HG02642 (cell line): Measurements from ENCODE around the gene SIGLEC14.

Experiments used
- ATAC-seq: cut with Tn5 transposase; IDR thresholded peaks from one replicate; pipeline ENCODE4 v1.9.1; 2021; ENCODE audit warnings: mild to moderate bottlenecking; ENCODE audit not compliant: unreplicated experiment, poor library complexity

Gene SIGLEC14

GRCh38 chr19:51626675-51627074 is 19.9 kb downstream of the SIGLEC14 start:
- ATAC-seq: no peak

DNA sequence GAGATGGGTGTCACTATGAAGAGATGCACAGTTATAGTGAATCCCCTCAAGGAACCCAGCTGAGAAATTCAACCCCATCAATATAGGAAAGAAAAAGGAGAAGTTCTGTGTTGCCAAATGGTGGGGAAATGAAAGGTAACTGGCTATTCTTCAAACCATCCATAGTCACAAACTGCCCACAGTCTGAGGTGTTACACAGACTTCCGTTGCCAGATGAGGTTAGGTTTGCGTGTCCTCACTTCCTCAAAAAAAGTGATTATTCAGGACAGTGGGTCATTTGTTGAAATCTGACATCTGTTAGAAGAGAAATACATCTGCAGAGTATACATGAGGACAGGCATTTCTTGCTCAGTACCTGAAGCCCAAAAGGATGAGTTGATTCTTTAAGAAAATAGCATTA is 25.4 kb downstream of the SIGLEC14 start:
- ATAC-seq: no peak

DNA sequence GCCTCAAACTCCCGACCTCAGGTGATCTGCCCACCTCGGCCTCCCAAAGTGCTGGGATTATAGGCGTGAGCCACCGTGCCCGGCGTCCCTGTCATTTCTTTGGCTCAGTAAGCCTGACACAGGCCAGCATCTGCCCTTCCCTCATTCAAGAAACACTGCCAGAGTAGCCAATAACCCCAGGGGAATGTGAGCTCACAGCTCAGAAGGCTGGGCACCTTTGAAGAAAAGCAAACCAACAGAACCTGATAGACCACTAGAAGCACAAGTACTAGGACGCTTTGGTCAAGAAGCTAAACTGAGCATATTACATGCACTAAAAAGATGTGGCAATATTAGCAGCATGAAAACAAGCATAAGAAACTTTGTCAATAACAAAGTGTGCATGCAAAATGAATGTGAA is 30.6 kb downstream of the SIGLEC14 start:
- ATAC-seq: no peak

DNA sequence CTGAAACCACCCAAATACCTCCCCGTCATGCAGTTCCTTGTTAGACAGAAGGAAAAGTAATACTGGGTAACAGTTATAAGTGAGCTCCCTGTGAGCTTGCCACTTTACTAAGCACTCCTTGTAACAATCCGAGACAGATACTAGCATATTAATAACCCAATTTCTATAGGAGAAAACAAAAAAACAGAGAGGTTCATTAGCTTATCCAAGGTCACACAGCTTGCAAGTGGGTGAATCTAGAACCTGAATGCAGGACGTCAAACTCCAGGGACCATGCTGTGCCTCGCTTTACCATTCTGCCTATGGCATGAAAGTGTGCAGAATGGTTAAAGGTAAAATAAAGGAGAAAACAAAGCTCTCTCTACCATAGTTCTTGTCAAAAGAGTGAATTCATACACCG is 31.8 kb downstream of the SIGLEC14 start:
- ATAC-seq: no peak

DNA sequence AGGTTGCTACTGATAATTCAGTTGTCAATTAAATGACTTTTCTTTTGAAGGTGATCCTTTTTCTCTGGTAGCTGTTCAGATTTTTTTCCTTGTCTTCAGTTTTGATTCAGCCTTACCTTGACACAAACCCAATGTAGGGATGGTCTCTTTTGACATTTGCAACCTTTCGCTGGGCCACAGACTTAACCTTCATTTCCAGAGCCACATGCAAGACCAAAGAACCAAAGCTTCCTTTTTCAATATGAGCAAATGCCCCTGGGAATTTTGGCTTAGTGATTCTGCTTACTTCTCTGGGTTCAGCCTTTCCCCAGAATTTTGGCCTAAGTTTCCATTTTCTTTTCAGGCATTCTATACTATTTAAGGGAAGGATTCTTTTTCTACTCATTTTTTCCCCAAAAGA is 36.0 kb downstream of the SIGLEC14 start:
- ATAC-seq: no peak

DNA sequence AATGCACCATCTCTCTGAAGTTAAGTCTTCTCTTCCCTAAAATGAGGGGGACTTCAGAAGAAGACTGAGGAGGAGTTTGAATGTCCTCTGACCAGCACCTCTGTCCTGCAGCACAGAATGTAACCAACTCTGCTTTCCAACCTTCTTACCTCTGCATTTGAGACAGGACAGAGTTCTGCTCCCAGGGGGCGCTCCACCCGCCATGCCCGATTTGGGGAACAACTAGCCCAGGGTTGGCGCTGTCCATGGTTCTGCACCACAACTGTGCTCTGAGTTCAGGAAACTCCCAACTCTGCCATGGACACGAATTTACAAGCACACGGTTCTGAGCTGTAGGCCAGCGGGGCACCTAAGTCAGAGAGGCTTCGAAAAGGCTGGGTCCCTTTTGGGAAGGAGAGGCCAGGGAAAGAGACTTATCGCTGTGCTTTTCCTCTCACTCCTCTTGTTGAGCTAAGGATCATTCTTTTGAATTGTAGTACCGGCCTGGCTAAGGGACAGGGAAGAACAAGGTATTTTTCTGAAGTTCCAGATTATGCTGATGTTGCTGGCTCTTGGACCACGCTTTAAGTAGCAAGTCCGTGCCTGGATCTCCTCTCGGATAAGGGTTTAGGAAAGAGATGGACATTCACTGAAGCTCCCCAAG is 38.6 kb downstream of the SIGLEC14 start:
- ATAC-seq: no peak

GRCh38 chr19:51607077-51607476 is 39.5 kb downstream of the SIGLEC14 start:
- ATAC-seq: peak; percentile 94

DNA sequence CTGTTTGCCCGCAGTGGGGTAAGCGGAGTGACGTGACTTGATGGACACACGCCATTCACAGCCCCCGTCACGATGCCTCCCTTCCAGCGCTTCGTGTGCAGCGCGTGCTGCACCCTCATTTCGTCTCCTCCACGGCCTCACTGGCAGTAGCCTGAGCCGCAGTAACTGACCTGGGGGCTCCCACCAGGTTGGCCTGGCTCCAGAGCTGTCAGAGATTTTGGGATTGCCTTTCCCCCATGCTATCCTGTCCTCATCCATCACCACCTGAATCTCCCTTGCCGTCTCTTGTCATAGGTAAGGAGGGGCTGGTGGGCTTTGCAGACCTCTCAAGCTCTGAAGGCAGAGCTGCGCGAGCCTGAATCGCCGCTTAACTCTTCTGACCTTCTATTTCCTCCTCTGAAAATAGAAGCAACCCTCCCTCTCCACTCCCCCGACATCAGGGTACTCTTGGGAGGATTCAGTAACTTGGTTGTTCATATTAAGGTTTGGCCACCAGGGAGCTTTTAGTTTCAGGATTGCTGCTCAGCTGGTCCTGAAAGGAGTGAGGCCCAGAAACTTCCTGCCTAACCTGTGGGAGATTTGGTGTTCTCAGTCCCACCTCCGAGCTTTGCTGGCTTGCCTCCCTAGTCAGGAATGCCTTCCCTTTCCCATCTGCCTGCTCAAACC is 44.3 kb downstream of the SIGLEC14 start:
- no peak for ATAC-seq

- ATAC-seq: no peak
Measured at GRCh38 chr19:51600940-51601580, 45.6 kb downstream of the SIGLEC14 start.

DNA sequence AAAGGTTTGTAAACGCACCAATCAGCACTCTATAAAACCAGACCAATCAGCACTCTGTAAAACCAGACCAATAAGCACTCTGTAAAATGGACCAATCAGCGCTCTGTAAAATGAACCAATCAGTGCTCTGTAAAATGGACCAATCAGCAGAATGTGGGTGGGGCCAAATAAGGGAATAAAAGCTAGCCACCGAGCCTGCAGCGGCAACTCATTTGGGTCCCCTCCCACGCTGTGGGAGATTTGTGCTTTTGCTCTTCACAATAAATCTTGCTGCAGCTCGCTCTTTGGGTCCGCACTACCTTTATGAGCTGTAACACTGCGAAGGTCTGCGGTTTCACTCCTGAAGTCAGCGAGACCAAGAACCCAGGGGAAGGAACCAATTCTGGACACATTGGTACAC is 47.5 kb downstream of the SIGLEC14 start:
- ATAC-seq: no peak

GRCh38 chr19:51598159-51598915 is 48.3 kb downstream of the SIGLEC14 start:
- ATAC-seq: no peak

DNA sequence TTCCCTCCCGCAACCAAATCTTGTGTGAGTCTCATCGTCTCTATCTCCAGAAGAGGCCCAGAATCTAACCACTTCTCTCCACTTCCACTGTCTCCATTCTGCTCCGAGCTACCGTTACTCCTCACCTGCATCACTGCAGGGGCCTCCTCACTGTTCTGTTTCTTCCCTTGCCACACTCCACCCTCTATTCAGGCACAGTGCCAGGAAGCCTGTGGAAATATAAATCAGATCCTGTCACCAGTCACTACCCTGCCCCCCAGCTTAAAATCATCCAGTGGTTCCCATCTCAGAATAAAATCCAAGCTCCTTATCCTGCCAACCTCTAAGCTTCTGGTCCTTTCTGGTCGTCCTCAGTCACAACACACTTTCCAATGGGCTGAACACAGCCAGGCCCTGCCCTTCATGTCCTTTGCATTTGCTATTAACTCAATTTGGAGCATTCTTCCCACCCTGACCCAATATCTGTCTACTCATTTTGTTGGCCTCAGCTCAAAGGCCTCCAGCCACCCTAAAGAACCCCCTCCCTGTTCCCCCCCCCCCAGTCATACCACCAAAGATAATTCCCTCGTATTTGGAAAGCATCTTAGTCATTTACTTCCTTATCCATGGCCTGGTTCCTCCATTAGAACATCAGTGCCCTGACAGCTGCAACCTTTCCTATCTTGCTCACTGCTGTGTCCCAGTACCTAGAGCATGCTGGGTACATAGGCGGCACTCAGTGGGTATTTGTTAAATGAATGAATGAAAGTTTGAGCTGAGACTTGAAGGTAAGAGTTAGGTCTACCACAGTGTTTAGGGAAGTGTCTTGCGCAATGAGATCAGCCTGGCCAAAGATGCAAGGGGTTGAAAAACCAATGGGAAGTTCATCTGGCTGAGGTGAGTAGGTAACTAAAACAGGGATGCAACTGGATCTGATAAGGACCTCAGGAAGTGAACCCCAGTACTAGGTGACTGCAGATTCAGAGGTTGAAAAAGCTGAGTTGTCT is 51.1 kb downstream of the SIGLEC14 start:
- ATAC-seq: no peak

GRCh38 chr19:51594774-51595109 is 51.9 kb downstream of the SIGLEC14 start:
- peak; percentile 3 for ATAC-seq

GRCh38 chr19:51593969-51594773 is 52.5 kb downstream of the SIGLEC14 start:
- ATAC-seq: peak; percentile 98

DNA sequence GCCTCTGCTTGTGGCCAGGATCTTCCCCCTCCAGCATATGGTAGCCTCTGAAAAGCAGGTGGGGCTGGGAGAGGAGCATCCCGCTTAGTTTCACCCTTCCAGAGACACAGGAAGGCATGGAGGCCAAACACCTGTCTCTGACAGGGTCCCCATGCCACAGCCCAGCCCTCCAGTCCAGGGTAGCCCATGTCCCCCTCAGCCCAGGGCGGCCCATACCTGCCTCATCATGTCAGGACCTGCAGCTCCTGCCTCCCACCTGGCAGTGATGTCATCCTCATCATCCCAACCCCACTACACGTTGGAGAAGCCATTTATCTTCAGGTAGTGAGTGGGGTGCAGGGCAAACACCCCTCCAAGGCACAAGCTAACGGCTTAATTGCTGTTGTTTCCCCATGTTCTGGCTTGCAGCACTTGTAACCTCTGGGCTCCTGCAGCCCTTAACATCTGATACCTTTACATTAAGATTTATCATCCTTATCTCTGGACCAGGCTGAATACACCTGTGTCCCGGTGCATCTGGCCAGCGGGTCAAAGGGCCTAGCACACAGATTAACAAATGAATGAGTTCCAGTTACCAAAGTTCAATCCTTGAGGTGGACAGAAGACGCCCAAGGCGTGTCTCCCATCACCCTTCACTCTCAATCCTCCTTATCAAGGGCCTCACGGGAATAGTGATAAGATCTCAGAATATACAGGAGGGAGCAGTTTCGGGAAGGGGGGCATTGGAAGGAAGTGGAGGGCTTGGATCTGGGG is 53.3 kb downstream of the SIGLEC14 start:
- no peak for ATAC-seq
